GM19324 (cell line): ENCODE data around the gene LKAAEAR1.
"Not testable (repeated sequence)": the region's sequence is repeated elsewhere in the genome, so short reads cannot be mapped to it uniquely, and the experiment has no call there.

Experiments
- ATAC-seq: cut with Tn5 transposase; IDR thresholded peaks from one replicate; pipeline ENCODE4 v1.9.1; 2021; ENCODE audit warnings: mild to moderate bottlenecking, moderate library complexity; ENCODE audit not compliant: unreplicated experiment, low FRiP score

Gene LKAAEAR1

DNA sequence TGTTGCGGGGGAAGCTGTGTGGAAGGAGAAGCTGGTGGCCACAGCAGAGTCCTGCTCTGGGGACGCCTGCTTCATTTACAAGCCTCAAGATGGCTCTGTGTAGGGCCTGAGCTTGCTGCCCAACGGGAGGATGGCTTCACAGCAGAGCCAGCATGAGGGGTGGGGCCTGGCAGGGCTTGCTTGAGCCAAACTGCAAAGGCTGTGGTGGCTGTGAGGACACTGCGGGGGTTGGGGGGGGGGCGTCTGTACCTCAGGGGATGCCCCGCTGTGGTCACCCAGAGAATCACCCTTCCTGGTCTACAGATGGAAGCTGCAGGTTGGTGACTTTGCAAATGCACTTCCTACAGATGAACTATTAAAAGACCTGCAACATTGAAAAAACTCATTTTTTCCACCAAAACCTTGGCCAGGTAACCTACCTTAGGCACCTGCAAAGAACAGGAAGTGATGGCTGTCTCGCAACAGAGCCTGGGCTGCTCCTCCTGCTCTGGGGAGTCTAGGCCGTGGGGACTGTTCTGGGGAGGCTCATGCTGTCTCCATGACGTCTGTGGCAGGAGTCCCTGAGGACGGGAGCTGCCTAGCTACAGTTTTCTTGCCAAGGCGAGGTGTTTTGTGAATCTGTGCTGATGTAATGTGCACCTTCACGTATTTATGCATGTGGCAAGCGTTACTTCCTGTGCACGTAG, 15.8 kb upstream of the LKAAEAR1 start:
- ATAC-seq, result no peak

- ATAC-seq, result no peak
These were observed 15.0 kb upstream of the LKAAEAR1 start for GRCh38 chr20:64099086-64099786.

GRCh38 chr20:64098471-64099013, 14.3 kb upstream of the LKAAEAR1 start:
- no peak for ATAC-seq

DNA sequence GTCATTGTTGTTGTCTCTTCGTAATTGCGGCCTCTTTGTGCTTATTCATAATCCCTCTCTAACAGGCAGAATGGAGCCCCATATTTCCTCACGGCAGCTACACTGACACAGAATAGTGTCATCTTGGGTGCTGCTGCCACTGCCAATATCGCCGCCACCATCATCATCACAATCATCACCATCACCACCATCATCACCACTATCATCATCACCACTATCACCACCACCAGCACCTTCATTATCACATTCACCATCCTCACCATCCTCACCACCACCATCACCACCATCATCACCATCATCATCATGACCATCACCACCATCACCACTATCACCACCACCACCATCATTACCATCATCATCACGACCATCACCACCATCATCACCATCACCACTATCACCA, 12.3 kb upstream of the LKAAEAR1 start:
- ATAC-seq, result no peak

DNA sequence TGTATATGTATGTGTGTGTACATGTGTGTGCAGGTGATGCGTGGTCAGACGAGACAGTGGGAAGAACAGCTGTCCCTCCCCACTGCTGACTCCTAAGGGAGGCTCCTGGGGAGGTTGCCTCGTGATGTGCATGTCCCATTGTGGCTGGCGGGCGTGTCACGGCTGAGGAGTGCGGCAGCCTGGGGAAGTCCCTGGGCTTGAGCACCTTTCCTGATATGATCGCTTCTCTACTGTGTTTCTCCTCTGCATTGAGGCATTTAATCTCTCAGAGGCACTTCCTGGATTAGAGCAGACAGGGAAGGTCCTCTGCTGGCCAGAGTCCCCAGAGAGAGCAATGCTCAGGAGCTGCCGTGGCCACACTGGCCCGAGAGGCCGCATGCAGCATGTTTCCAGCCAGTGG, 11.7 kb upstream of the LKAAEAR1 start:
- no peak for ATAC-seq

GRCh38 chr20:64095455-64095854, 11.3 kb upstream of the LKAAEAR1 start:
- no peak for ATAC-seq

- ATAC-seq, result no peak
These were observed 8.9 kb upstream of the LKAAEAR1 start for GRCh38 chr20:64093013-64093503.

- ATAC-seq, result no peak
These were observed 8.2 kb upstream of the LKAAEAR1 start for GRCh38 chr20:64092258-64093012.

- ATAC-seq, result no peak
These were observed 7.6 kb upstream of the LKAAEAR1 start for GRCh38 chr20:64091770-64092169.

DNA sequence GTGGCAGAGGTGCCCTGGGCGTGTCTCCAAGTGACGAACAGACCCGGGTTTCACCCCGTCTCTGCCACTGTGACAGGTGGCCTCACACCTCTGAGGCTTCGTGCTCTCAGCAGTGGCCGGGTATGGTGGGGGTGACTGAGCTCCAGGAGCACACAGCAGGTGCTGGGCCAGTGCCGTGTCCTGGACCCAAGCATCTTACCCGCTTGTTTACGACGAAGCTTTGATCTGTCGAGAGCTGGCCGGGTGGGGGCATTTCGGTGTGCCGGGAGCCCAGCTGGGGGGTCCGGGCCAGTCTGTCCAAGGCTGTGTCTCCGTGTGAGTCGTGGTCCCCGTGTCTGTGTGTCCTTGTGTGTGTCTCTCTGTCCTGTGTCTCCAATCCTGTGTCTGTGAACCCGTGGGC, 7.1 kb upstream of the LKAAEAR1 start:
- ATAC-seq, result no peak

GRCh38 chr20:64090165-64090564, 6.0 kb upstream of the LKAAEAR1 start:
- no peak for ATAC-seq

- ATAC-seq, result not testable (repeated sequence)
These were observed 4.4 kb upstream of the LKAAEAR1 start for GRCh38 chr20:64088586-64088985.

GRCh38 chr20:64087226-64087825, 3.1 kb upstream of the LKAAEAR1 start:
- not testable (repeated sequence) for ATAC-seq

- no peak for ATAC-seq
These were observed 2.6 kb upstream of the LKAAEAR1 start for GRCh38 chr20:64086801-64087200.

DNA sequence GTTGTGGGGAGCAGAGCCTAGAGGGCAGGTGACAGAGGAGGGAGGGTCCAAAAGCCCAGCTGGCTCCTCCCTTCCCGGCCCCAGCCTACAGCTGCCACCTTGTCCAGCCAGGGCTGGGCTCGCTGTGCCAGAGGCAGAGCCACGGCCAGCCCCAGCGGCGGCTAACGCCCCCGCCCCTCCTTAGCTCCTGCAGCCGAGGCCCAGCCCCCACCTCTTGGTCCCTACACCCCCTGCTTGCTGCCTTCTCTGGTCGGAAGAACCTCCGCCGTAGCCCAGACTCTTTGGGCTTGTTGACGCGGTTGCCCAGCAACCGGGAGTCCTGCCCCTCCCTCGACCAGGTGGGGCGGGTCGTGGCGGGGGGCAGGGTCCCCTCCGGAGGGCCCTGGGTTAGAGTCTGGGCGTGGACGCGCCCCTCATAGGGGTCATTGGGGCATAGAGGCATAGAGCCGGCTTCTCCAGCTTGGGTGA, 521 bp upstream of the LKAAEAR1 start:
- ATAC-seq, result no peak

DNA sequence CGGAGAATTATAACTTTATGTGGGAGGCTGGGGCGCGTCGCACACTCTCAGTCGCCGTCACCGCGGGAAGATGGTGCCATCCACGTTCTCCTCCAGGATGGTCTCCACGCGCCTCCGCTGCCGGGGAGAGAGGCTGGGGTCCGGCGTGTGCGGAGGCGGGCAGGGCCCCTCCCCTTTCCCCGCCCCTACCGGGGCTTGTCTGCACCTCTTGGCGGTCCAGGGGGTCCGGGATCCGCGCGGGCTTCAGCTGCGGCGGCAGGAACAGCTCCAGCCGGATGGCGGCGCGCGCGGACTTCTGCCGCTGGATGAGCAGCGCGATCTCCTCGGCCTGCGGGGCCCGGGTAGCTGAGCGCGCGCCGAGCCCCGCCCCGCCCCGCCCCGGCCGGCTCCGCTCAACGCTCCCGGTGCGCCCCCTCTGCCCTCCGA, 807 bp downstream of the LKAAEAR1 start:
- ATAC-seq, result no peak

DNA sequence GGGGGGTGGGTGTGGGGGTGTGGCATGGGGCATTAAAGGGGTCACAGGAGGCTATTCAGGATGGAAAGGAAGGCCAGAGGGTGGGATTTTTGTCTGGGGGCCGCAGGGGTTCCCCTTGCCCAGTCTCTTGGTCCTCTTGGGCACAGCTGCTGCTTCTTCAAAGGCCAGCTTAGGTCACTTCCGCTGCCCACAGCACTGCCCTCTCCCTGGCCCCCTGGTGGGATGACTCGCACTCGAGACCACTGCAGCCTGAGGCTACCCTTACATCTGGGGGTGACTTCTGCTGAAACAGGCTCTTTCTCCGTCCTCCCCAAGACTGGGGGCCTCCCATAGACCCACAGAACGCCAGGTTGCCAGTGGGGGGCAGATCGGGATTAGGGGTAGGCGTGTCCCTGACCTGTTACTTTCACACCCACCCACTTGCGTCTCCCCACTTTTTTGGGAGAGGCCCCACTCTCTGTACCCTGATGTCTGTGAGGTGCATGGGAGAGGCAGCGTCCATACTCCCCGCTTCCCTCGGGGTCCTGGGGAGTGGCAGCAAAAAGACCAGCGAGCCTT, 1.3 kb downstream of the LKAAEAR1 start:
- ATAC-seq, result no peak

DNA sequence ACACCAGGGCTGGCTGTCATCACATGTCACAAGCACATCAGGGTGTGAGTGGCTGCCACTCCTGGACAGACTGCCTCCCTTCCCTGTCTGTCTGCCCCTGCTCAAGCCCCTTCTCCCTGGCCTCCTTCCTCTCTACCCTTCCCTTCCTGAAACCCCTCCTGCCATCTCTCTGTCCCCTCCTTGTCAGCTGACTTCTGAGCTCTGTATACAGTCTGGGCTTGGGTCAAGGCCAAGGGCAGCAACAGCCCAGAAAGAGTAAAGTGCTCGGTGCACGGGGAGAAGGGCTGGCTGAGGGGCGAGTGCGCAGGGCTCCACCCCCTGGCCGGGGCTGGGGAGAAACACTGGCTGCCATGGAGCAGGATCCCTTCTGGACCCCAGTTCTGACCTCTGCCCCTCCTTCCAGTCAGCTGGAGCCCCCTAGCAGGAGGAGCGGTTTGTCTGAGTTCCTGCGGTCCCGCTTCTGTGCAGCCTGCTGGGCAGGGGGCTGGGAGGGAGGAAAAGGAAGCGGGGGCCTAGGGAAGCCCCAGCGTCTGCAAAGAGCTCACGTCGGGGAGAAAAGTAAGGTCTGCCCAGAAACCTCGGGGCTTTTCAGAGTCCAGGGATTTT, 2.0 kb downstream of the LKAAEAR1 start:
- no peak for ATAC-seq

DNA sequence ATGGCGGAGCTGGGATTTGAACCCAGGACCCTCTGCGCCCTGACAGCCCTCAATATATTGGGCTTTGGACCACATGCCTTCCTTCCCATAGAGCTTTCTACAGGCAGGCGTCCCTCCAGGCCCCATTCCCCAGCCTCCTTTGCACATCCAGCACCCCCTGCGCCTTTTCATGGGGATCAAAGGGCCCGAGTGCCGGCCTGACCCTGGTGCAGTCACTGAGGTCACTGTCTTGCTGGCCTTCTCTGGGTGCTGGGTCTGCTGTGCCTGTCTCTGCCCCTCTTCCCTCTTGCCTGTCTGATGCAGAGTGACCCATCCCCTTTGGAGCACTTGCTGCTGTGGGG, 2.6 kb downstream of the LKAAEAR1 start:
- ATAC-seq, result no peak
